ENCODE measurements around the gene EML6.

- no peak for TF ChIP-seq POLR2A (IDR thresholded peaks at IDR 0.05)
- TF ChIP-seq, protein P1, sequence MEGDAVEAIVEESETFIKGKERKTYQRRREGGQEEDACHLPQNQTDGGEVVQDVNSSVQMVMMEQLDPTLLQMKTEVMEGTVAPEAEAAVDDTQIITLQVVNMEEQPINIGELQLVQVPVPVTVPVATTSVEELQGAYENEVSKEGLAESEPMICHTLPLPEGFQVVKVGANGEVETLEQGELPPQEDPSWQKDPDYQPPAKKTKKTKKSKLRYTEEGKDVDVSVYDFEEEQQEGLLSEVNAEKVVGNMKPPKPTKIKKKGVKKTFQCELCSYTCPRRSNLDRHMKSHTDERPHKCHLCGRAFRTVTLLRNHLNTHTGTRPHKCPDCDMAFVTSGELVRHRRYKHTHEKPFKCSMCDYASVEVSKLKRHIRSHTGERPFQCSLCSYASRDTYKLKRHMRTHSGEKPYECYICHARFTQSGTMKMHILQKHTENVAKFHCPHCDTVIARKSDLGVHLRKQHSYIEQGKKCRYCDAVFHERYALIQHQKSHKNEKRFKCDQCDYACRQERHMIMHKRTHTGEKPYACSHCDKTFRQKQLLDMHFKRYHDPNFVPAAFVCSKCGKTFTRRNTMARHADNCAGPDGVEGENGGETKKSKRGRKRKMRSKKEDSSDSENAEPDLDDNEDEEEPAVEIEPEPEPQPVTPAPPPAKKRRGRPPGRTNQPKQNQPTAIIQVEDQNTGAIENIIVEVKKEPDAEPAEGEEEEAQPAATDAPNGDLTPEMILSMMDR (IDR thresholded peaks at IDR 0.05): no peak
- no peak for TF ChIP-seq EP300 (IDR thresholded peaks at IDR 0.05)
- TF ChIP-seq POLR2AphosphoS5 (IDR thresholded peaks at IDR 0.05): no peak
Observed at GRCh38 chr2:54962935-54963440, 239.5 kb downstream of the EML6 start.

Measured in gastroesophageal sphincter (tissue), 3 donors.